ENCODE results near the gene LRCH1.

Gene LRCH1

GRCh38 chr13:46665248-46665632, 112.3 kb downstream of the LRCH1 start:
- TF ChIP-seq, protein P1, sequence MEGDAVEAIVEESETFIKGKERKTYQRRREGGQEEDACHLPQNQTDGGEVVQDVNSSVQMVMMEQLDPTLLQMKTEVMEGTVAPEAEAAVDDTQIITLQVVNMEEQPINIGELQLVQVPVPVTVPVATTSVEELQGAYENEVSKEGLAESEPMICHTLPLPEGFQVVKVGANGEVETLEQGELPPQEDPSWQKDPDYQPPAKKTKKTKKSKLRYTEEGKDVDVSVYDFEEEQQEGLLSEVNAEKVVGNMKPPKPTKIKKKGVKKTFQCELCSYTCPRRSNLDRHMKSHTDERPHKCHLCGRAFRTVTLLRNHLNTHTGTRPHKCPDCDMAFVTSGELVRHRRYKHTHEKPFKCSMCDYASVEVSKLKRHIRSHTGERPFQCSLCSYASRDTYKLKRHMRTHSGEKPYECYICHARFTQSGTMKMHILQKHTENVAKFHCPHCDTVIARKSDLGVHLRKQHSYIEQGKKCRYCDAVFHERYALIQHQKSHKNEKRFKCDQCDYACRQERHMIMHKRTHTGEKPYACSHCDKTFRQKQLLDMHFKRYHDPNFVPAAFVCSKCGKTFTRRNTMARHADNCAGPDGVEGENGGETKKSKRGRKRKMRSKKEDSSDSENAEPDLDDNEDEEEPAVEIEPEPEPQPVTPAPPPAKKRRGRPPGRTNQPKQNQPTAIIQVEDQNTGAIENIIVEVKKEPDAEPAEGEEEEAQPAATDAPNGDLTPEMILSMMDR (IDR thresholded peaks at IDR 0.05; ENCODE audit: insufficient read depth, low read depth, low read length, missing control alignments), result no peak
- H3K4me3 ChIP-seq (ENCODE audit: low read length), result no peak overlapping the region
- DNase-seq (ENCODE audit: low read depth), result no peak

GRCh38 chr13:46665633-46666482, 112.9 kb downstream of the LRCH1 start:
- TF ChIP-seq, protein P1 (IDR thresholded peaks at IDR 0.05; ENCODE audit: insufficient read depth, low read depth, low read length, missing control alignments), result no peak
- H3K4me3 ChIP-seq (ENCODE audit: low read length), result no peak overlapping the region
- peak; percentile 14 for DNase-seq (ENCODE audit: low read depth)

- no peak for DNase-seq (ENCODE audit: low read depth)
- TF ChIP-seq, protein P1 (IDR thresholded peaks at IDR 0.05; ENCODE audit: insufficient read depth, low read depth, low read length, missing control alignments), result no peak
- no peak overlapping the region for H3K4me3 ChIP-seq (ENCODE audit: low read length)
These were observed 113.9 kb downstream of the LRCH1 start for GRCh38 chr13:46666727-46667456.

DNA sequence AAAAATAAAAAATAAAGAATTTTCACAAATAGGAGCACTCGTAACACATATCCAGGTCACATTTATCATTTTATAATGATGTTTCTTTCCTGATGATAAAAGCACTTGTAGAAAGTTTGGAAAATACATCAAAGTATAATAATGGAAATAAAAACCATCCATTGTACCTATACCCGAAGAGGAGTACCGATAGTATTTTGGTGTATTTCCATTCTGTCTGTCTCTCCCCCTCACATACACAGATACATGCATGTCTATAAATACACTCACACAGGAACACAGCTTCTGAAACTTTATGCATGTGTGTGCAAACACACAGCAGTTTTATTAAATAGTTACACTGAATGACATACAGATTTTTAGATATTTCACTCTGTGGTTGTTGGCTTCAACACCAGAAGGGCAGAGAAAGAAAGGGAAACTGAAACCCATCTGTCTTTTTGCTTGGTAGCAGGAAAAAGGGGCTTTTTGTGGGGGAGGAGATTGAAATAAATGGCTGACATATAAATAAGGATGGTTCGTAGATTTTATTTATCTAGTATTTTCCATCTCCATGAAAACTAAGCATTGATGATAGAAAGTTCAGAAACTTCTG, 114.8 kb downstream of the LRCH1 start:
- no peak for DNase-seq (ENCODE audit: low read depth)
- H3K4me3 ChIP-seq (ENCODE audit: low read length), result no peak overlapping the region
- TF ChIP-seq, protein P1 (IDR thresholded peaks at IDR 0.05; ENCODE audit: insufficient read depth, low read depth, low read length, missing control alignments), result no peak

GRCh38 chr13:46668302-46668720, 115.3 kb downstream of the LRCH1 start:
- no peak overlapping the region for H3K4me3 ChIP-seq (ENCODE audit: low read length)

DNA sequence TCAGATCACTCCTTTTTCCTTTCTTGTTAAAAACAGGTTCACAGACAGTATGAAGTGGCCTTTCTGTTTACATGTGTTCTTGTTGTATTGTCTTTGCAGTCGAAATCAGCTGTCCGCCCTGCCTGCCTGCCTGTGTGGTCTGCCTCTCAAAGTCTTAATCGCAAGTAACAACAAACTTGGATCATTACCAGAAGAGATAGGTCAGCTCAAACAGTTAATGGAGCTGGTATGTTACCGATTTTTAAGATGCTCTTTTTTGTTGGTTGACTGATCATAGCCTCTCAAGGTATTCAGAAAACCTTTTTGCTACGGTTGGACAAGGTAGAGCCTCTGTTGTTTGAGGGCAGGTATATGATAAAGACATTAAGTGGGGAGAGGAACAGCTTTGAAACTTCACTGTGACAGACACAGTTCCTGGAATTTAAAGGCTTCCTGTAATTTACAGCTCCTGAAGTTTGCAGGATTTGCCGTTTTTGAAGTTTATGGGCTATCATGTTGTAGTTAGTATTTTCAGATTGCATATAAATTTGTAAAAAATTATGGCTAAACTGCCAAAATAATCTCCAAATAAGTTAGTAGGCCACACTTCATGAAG, 116.1 kb downstream of the LRCH1 start:
- TF ChIP-seq, protein P1 (IDR thresholded peaks at IDR 0.05; ENCODE audit: insufficient read depth, low read depth, low read length, missing control alignments), result no peak
- no peak overlapping the region for H3K4me3 ChIP-seq (ENCODE audit: low read length)
- no peak for DNase-seq (ENCODE audit: low read depth)

More at GRCh38 chr13:46668302-46668720, 115.3 kb downstream of the LRCH1 start:
- peak; percentile 48 for DNase-seq (ENCODE audit: low read depth)
- TF ChIP-seq, protein P1 (IDR thresholded peaks at IDR 0.05; ENCODE audit: insufficient read depth, low read depth, low read length, missing control alignments), result no peak
